Spleen (tissue), 7 donors: ENCODE measurements around the gene ALG5.

Experiments used
- POLR2AphosphoS5 ChIP-seq, 3 donors: sonication (generic); formaldehyde crosslinking; IDR thresholded peaks; one replicate each; pipeline ENCODE4 v1.5.1; 2017; ENCODE audit warnings: antibody characterized with exemption in 3 of 3
- TF ChIP-seq, protein P1 (sequence below), 11 experiments: fragments of 200-600 bp in 7 of 11; fragments of 450-650 bp in 4 of 11; sonication (generic) in 4 of 11; IDR thresholded peaks in 8 of 11; conservative IDR thresholded peaks in 3 of 11; 1 replicate in 7 of 11; 2 replicates in 4 of 11; pipeline versions ENCODE4 v1.4.0 to v1.8.0; 2016 to 2021; ENCODE audit warnings: antibody characterized with exemption in 11 of 11, inconsistent platforms in 4 of 11, mild to moderate bottlenecking in 1 of 11
- donor health status: DM: no; HTN: no; CAD: no; lungs with moderate emphysema.
- donor health status: DM: no; HTN: no; CAD: no.
- donor health status: DM: no; HTN: no; CAD: no.

- no peak for TF ChIP-seq POLR2AphosphoS5 (IDR thresholded peaks at IDR 0.05)
- TF ChIP-seq, protein P1, sequence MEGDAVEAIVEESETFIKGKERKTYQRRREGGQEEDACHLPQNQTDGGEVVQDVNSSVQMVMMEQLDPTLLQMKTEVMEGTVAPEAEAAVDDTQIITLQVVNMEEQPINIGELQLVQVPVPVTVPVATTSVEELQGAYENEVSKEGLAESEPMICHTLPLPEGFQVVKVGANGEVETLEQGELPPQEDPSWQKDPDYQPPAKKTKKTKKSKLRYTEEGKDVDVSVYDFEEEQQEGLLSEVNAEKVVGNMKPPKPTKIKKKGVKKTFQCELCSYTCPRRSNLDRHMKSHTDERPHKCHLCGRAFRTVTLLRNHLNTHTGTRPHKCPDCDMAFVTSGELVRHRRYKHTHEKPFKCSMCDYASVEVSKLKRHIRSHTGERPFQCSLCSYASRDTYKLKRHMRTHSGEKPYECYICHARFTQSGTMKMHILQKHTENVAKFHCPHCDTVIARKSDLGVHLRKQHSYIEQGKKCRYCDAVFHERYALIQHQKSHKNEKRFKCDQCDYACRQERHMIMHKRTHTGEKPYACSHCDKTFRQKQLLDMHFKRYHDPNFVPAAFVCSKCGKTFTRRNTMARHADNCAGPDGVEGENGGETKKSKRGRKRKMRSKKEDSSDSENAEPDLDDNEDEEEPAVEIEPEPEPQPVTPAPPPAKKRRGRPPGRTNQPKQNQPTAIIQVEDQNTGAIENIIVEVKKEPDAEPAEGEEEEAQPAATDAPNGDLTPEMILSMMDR (IDR thresholded peaks at IDR 0.05 in 8 of 11, conservative IDR thresholded peaks at IDR 0.05 in 3 of 11): no peak
Measured at GRCh38 chr13:36924001-36924400, 75.1 kb downstream of the ALG5 start.
